HG03521 (cell line): ENCODE data around the gene ACTR10.
"Not testable (repeated sequence)": the region's sequence is repeated elsewhere in the genome, so short reads cannot be mapped to it uniquely, and the experiment has no call there.

Experiments used
- ATAC-seq: cut with Tn5 transposase; IDR thresholded peaks from one replicate; pipeline ENCODE4 v1.9.1; 2021; ENCODE audit warnings: mild to moderate bottlenecking, moderate library complexity; ENCODE audit not compliant: unreplicated experiment

ACTR10 gene

GRCh38 chr14:58215191-58215914 is 15.4 kb downstream of the ACTR10 start:
- ATAC-seq = no peak

DNA sequence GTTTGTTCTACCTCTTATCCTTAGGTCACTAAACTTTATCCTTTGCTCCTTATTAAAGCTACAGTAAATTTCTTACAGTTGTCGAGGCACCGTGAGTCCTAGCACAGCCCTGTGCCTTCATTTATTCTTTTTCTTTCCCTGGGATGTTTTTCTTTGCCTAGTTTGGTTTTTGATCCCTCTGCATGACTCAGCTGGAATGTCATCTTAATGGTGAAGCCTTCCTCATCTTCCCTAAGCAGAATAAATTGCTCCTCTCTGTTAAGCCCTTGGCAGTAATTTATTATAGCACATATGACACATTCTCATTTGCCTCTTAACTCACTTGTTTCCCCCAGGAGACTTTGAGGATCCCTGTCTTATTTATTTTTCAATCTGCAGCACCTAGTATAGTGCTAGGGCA is 16.6 kb downstream of the ACTR10 start:
- ATAC-seq = no peak

- ATAC-seq = no peak
These were observed 27.3 kb downstream of the ACTR10 start for GRCh38 chr14:58227096-58227819.

- ATAC-seq = no peak
These were observed 38.6 kb downstream of the ACTR10 start for GRCh38 chr14:58238252-58239243.

DNA sequence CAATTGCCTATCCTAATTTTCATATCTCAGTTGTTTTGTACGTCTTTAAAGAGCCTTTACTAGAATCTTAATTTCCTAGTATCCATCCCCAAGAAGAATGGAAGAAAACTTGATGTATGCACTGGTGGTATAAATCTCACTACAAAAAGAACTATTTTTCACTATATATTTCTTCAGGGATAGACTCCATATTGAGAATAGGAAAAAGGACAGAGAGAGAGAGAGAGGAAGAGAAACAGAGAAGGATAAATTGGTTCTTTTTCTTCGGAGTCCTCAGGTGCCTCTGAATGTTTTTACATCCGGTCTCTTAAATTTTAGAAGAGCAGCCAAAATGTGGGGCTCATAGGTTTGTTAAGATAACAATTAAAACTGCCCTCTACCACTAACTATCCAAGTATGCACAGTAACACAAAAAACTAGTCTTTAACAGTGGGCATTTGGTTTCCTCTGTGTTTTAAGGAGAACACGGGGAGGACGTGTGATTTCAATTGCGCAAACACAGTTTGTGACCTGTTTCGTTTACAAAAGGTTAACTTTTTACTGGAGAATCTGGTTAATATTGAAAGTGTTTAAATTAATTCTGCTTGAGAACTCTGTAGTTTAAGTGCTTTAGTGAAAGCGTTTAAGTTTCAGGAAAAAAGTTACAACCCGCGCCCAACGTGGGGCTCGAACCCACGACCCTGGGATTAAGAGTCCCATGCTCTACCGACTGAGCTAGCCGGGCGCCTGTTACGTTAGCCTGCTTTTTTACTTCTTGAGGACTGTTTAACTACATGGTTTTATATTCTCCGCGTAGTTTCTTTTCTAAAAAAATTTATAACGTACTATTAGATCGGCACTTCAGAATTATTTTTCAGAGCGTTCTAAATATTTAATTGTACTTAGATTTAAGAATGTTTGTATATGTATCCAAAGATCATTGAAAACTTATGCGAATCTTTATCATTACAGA is 39.6 kb downstream of the ACTR10 start:
- ATAC-seq = no peak

- peak; percentile 17 for ATAC-seq
These were observed 44.0 kb downstream of the ACTR10 start for GRCh38 chr14:58243790-58244555.

DNA sequence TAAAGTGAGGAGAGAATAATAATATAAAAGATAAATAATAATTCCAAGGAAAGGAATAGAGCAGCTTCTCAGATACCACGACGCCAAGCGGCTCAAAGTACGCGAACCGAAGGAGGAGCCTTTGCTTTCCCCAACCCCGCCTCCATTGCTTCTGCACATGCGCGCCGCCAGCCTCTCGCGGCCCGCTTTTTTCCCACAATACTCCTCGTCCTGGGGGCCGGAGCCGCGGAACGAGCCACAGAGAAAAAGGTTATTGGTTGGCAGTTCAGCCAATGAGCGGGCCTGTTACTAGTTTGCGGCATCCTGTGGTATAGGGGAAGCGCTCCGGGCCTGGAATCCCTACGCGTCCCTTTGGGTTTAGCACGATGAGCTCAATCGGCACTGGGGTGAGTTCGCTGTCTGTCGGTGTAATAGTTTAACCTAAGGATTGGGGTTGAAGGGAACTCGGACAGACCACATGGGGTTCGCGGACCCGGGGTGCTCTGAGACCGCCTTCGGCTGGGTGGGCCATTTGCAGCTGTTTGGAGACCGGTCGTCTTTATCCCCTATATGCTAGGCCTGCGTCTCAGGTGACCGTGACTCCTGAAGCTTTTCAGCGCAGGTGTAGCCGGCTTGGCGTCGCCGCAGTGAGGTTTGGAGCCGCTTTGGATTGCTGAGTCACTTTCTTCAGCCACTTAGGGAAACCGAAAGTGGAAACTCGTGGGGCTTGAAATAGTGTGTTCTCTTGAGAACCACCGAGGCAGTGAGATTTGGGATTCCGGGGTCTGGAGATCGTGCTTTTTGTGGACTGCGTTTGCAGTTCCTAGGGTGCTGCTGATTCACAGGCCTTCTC is 44.8 kb downstream of the ACTR10 start, which contains the start of gene PSMA3:
Gene PSMA3 (plus strand): TSS at position 288 of the 832 bp plus-strand sequence. CDS start 78 bp downstream, at position 366.
- ATAC-seq = peak; percentile 91

- ATAC-seq = no peak
These were observed 45.6 kb downstream of the ACTR10 start for GRCh38 chr14:58245562-58245961.

GRCh38 chr14:58249611-58250010 is 49.7 kb downstream of the ACTR10 start:
- ATAC-seq = no peak

GRCh38 chr14:58258156-58258555 is 58.2 kb downstream of the ACTR10 start:
- no peak for ATAC-seq

DNA sequence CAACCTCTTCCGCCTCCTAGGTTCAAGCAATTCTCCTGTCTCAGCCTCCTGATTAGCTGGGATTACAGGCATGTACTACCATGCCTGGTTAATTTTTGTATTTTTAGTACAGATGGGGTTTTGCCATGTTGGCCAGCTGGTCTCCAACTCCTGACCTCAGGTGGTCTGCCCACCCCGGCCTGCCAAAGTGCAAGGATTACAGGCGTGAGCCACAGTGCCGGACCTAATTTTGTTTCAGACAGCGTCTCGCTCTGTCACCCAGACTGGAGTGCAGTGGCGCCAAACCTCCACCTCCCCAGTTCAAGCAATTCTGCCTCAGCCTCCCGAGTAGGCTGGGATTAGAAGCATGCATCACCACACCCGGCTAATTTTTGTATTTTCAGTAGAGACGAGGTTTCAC is 62.1 kb downstream of the ACTR10 start:
- not testable (repeated sequence) for ATAC-seq

- ATAC-seq = no peak
These were observed 65.5 kb downstream of the ACTR10 start for GRCh38 chr14:58265401-58265800.

GRCh38 chr14:58270628-58271027 is 70.7 kb downstream of the ACTR10 start:
- ATAC-seq = no peak

GRCh38 chr14:58272588-58273372 is 72.8 kb downstream of the ACTR10 start:
- no peak for ATAC-seq

GRCh38 chr14:58274881-58275280 is 74.9 kb downstream of the ACTR10 start:
- ATAC-seq = no peak

DNA sequence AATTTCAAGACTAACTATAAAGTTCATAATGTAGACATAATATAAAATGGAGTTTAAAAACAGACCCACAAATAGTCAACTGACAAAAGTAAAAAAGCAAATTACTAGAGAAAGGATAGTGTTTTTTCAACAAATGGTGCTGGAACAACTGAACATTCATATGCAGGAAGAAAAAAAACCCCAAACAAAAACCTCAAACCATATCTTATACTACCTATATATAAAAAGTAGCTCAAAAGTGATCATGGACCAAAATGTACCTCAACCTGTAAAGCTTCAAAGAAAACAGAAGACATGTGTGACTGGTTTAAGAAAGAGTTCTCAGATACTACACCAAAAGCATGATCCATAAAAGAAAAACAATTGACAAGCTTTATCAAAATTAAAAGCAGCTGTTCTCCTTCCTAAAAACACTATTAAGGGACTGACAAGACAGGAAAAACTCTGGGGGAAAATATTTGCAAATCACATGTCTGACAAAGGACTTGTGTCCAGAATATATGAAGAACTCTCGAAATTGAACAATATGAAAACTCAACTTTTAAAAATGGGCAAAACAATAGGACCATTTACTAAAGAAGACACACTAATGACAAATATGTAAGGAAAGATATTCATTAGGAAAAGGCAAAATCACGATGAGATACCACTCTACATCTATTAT is 75.7 kb downstream of the ACTR10 start:
- ATAC-seq = no peak

DNA sequence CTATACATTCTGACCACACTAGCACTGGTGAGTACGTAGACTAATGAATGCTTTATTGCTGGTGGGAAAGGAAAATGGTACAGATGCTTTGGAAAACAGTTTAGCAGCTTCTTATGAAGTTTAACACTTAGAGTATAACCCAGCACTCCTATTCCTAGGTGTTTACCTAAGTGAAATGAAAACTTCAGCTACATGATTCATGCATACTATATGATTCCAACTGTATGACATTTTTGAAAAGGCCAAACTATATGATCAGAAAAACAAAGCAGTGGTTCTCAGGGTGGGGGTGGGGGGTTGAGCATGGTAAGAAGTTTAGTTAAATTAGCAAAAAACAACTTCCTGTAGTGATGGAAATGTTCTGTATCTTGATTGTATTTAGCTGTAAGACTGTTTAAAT is 76.3 kb downstream of the ACTR10 start:
- no peak for ATAC-seq
